ENCODE results near the gene SFXN3.

The SFXN3 gene

GRCh38 chr10:101031128-101031795, at the start of gene SFXN3, which contains the start of gene PDZD7:
TSS of gene SFXN3 (plus strand) at chr10:101031234. CDS start at chr10:101034695, 3,461 bp downstream.
TSS of gene PDZD7 (minus strand) at chr10:101031129. CDS start at chr10:101030219, 910 bp downstream.
- DNase-seq, result peak; percentile 94

- no peak for DNase-seq
These were observed 47.9 kb upstream of the SFXN3 start for GRCh38 chr10:100982916-100983830.

- DNase-seq, result no peak
These were observed 47.0 kb upstream of the SFXN3 start for GRCh38 chr10:100983868-100984671.

- DNase-seq, result no peak
These were observed 46.3 kb upstream of the SFXN3 start for GRCh38 chr10:100984672-100985177.

- DNase-seq, result peak; percentile 29
These were observed 45.7 kb upstream of the SFXN3 start for GRCh38 chr10:100985336-100985735.

GRCh38 chr10:100986623-100986951, 44.4 kb upstream of the SFXN3 start:
- no peak for DNase-seq

GRCh38 chr10:100986952-100987684, 43.9 kb upstream of the SFXN3 start, which contains the start of the genes MRPL43 and TWNK:
TSS of gene MRPL43 (minus strand) at chr10:100987497. CDS start at chr10:100987443, 54 bp downstream.
TSS of gene TWNK (plus strand) at chr10:100987543. CDS start at chr10:100988211, 668 bp downstream.
- DNase-seq, result peak; percentile 94

GRCh38 chr10:100987685-100988049, 43.4 kb upstream of the SFXN3 start:
- no peak for DNase-seq

- DNase-seq, result no peak
These were observed 42.9 kb upstream of the SFXN3 start for GRCh38 chr10:100988166-100988565.

GRCh38 chr10:100989088-100989487, 41.9 kb upstream of the SFXN3 start:
- DNase-seq, result no peak

GRCh38 chr10:100993986-100994708, 36.9 kb upstream of the SFXN3 start:
- no peak for DNase-seq

GRCh38 chr10:100995181-100995580, 35.9 kb upstream of the SFXN3 start:
- no peak for DNase-seq

- DNase-seq, result peak; percentile 51
These were observed 34.2 kb upstream of the SFXN3 start for GRCh38 chr10:100996678-100997359.

GRCh38 chr10:100997360-100998182, 33.5 kb upstream of the SFXN3 start:
- DNase-seq, result peak; percentile 81

GRCh38 chr10:100998183-100998990, 32.6 kb upstream of the SFXN3 start:
- DNase-seq, result peak; percentile 92

- DNase-seq, result peak; percentile 81
These were observed 31.9 kb upstream of the SFXN3 start for GRCh38 chr10:100998991-100999741.

- no peak for DNase-seq
These were observed 31.3 kb upstream of the SFXN3 start, which contains the start of gene LZTS2 for GRCh38 chr10:100999742-101000126. TSS of gene LZTS2 (plus strand) at chr10:100999808. CDS start at chr10:101002539, 2,731 bp downstream.

All from hematopoietic multipotent progenitor cell treated with erythropoietin and hydrocortisone succinate and interleukin-3 and kit ligand, for 6 days (in vitro differentiated cells).